Epithelial cell of proximal tubule (primary cell): ENCODE measurements around the gene CCN2. TPM values are rescaled to one million over a fixed set of nuclear protein-coding genes. Genes with fewer than 3 reads are reported as not detected.

Source experiments
- DNase-seq: peaks from one replicate; pipeline ENCODE4 v3.0.0-alpha.2; 2011; ENCODE audit warnings: low read depth
- H3K4me3 ChIP-seq: 2 replicates; pipeline ENCODE4 v1.5.1; 2011; ENCODE audit warnings: low read depth, mild to moderate bottlenecking, low read length
- total RNA-seq: library from RNA; depleted of rRNA; stranded (reverse); fragments of >200 nt; gene quantifications from 2 replicates; pipeline ENCODE4 v1.2.3, GENCODE V29; 2015
- TF ChIP-seq, protein P1 (sequence below): conservative IDR thresholded peaks from 2 replicates; pipeline ENCODE4 v1.5.1; 2012; ENCODE audit warnings: low read depth, mild to moderate bottlenecking, low read length

The CCN2 gene
- total RNA-seq, 1 donor from 2014 or later, result 40.1 TPM

DNA sequence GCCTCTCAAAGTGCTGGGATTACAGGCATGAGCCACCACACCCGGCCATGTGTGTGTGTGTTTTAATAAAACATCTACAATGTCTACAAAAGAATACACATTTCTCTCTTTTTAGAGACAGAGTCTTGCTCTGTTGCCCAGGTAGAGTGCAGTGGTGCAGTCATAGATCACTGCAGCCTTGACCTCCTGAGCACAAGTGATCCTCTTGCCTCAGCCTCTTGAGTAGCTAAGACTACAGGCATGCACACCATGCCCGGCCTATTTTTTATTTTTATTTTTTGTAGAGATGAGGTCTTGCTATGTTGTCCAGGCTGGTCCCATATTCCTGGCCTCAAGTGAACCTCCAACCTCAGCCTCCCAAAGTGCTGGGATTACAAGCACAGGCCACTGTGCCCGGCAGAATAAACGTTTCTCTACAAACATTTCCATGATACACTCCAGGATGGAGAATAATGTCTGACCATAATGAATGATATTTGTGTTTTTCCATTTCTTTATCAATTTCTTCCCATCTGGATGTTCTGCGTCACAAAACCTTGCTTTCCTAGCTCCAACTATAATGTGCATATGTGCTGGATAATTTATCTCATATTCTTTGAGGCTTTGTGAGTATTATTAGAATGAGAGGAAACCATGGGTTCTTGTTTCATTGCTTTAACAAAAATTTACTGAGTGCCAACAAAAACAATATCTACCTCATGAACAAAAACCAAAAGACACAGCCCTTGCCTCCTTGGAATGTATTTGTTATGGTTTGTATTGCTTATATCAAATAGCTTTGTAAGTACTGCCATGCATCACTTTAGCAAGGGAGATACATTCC lies 28.6 kb upstream of the CCN2 start:
- peak; percentile 39 for DNase-seq
- TF ChIP-seq, protein P1, sequence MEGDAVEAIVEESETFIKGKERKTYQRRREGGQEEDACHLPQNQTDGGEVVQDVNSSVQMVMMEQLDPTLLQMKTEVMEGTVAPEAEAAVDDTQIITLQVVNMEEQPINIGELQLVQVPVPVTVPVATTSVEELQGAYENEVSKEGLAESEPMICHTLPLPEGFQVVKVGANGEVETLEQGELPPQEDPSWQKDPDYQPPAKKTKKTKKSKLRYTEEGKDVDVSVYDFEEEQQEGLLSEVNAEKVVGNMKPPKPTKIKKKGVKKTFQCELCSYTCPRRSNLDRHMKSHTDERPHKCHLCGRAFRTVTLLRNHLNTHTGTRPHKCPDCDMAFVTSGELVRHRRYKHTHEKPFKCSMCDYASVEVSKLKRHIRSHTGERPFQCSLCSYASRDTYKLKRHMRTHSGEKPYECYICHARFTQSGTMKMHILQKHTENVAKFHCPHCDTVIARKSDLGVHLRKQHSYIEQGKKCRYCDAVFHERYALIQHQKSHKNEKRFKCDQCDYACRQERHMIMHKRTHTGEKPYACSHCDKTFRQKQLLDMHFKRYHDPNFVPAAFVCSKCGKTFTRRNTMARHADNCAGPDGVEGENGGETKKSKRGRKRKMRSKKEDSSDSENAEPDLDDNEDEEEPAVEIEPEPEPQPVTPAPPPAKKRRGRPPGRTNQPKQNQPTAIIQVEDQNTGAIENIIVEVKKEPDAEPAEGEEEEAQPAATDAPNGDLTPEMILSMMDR, result no peak
- H3K4me3 ChIP-seq, result no peak overlapping the region

DNA sequence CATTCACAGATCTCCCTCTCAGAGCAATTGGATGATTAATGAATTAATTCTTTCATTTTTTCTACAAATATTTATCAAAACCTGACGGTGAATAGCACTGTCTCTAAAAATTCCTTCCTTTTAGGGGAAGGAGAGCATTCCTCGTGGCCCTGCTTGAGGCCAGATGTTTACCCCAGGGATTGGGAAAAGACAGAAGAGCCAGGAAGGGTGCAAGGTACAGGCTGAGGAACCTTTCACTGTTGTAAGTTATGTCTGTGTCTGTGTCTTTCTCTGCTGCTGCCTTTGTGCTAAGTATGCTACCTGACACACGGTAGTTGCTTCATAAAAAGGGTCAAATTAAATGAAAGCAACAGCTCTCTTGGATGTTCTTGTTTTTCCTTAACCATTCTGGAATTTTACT lies 27.4 kb upstream of the CCN2 start:
- H3K4me3 ChIP-seq, result no peak overlapping the region
- TF ChIP-seq, protein P1, result no peak
- no peak for DNase-seq

DNA sequence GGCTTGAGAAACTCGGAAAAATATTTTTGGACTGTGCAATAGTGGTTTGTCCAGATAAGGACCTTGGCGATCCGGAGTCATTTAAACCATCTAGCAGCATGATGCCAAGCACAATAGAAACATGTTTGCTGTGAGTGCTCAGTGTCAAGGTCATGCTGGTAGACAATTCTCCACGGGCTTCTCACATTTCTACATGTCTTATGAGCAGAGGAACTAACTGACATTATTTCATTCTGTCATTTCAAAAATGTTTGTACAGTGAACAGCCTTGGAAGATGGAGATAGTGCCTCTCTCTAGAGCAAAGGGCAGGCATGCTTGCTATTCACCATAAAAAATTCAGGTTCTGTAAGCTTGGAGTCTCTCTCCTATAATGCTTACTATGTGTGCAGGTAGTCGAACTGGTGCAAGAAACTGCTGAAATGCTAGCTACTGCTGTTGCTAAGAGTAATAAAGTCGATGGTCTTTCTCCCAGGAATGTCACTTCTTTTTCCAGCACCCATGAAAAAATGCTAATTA lies 25.4 kb upstream of the CCN2 start:
- TF ChIP-seq, protein P1, result no peak
- H3K4me3 ChIP-seq, result no peak overlapping the region
- DNase-seq, result no peak

DNA sequence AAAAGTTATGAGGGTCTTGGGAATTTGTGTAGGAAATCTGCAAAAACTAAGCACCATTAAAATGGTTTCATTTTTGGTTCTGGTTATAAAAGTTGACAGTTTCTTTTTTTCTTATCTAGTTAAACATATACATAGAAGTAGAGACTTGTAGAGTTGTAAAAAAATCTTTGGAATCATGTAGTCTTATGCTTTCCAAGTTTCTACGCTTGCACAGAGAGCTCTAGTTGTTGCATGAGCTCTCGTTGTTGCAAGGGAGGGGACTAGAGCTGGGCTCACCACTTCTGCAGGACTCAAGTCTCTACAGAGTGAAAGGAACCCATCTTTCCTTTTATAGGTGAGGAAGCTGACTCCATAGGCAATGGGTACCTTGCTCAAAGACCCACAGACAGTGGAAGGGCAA lies 21.6 kb upstream of the CCN2 start:
- TF ChIP-seq, protein P1, result no peak
- H3K4me3 ChIP-seq, result no peak overlapping the region
- no peak for DNase-seq

DNA sequence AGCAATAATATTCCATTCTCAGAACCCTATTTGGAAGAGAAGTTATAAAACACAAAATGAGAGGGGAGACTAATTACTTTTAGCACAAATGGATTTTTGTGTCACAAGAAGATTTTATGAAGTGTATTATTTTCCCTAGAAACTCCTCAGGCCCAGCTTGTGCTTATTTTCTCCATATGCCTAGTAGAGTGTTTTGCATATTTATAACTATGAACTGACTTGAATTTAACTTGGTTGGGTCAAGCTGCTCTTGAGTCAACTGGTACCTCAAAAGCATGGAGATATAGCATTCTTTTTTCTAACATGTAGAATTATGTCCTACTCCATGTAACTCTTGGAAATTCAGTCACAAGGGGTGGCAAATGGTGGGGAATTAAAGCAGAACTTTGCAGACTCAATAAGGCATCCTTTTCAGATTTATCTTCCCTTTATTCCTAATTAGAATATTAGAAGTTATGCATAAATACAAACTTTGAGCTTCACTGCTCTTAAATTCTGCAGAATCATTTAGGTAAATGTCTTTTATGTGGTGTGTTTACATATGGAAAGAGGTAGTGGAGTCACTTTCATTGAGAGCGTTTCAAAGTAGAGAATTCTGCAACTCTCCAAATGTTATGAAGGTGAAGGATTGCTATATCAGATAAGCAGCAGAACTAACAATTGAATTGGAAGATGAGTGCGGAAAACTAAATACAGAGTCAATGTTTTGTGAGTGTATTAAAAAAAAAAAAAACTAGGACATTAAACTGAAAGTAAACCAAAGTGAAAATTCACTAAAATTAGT lies 19.1 kb upstream of the CCN2 start:
- TF ChIP-seq, protein P1, result no peak
- DNase-seq, result no peak
- H3K4me3 ChIP-seq, result no peak overlapping the region

DNA sequence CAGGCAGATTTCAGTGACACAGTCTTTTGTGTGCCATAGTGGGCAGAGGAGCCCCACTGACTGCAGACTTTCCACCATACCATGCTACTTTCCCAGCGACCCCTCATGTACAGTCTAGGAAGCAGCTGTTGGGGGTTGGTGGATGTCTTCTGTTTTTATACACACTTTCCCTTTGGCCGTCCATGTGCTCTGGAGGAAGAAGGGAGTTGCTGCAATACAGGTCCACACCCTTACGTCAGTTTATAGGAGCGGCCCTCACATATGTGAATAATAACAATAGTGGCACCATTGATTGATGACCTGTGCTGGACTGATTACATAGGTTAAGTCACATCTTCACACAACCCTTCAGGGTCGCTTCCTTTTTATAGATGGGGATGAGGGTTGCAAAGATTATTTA lies 17.5 kb upstream of the CCN2 start:
- DNase-seq, result no peak
- TF ChIP-seq, protein P1, result no peak
- no peak overlapping the region for H3K4me3 ChIP-seq
